PFSK-1 (cell line): Measurements from ENCODE around the gene CYP4F2.

Experiments
- FOXP2 ChIP-seq: optimal IDR thresholded peaks from 2 replicates; pipeline ENCODE3; 2011; ENCODE audit warnings: borderline replicate concordance, control low read depth, inconsistent platforms; ENCODE audit not compliant: insufficient read depth; ENCODE audit errors: extremely low read length, extremely low read depth
- POLR2AphosphoS5 ChIP-seq: IDR thresholded peaks from 2 replicates; pipeline ENCODE4 v1.6.1; 2012; ENCODE audit warnings: low read depth, mild to moderate bottlenecking, control low read depth, low read length, moderate library complexity
- SIN3A ChIP-seq: IDR thresholded peaks from 2 replicates; pipeline ENCODE4 v1.6.1; 2012; ENCODE audit warnings: mild to moderate bottlenecking, low read length, moderate library complexity, borderline replicate concordance; ENCODE audit not compliant: insufficient read depth
- TAF1 ChIP-seq: IDR thresholded peaks from 2 replicates; pipeline ENCODE4 v1.6.1; 2012; ENCODE audit warnings: low read length, control low read depth, borderline replicate concordance; ENCODE audit not compliant: insufficient read depth
- TF ChIP-seq, protein P1 (sequence below), 2 experiments: IDR thresholded peaks; 2 replicates each; pipeline versions ENCODE4 v1.6.1 to v1.8.0; 2011 to 2012; ENCODE audit warnings: low read depth in 2 of 2, low read length in 2 of 2, control low read depth in 1 of 2, inconsistent platforms in 1 of 2, mild to moderate bottlenecking in 1 of 2, moderate library complexity in 1 of 2; ENCODE audit not compliant: insufficient read depth in 1 of 2

The CYP4F2 gene

DNA sequence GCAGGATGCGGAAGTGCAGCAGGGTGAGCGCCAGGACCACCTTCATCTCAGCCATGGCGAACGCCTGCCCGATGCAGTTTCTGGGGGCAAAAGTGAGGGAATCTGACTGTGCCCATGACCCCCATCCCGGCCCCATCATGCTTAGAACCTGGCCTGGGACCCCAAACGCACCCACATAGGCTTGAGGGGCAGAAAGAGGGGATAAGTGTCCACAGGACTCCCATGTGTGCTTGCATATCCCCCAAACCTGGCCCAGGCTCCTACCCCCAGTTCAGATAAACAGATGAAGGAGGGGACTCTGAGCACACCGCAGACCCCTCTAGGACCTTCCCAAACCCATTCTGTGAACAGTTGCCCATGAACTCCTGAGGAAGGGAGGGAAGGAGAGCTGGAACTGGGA, 16.0 kb upstream of the CYP4F2 start:
- TF ChIP-seq TAF1 (no peak), SIN3A (no peak), FOXP2 (no peak), POLR2AphosphoS5 (no peak)
- TF ChIP-seq, protein P1, sequence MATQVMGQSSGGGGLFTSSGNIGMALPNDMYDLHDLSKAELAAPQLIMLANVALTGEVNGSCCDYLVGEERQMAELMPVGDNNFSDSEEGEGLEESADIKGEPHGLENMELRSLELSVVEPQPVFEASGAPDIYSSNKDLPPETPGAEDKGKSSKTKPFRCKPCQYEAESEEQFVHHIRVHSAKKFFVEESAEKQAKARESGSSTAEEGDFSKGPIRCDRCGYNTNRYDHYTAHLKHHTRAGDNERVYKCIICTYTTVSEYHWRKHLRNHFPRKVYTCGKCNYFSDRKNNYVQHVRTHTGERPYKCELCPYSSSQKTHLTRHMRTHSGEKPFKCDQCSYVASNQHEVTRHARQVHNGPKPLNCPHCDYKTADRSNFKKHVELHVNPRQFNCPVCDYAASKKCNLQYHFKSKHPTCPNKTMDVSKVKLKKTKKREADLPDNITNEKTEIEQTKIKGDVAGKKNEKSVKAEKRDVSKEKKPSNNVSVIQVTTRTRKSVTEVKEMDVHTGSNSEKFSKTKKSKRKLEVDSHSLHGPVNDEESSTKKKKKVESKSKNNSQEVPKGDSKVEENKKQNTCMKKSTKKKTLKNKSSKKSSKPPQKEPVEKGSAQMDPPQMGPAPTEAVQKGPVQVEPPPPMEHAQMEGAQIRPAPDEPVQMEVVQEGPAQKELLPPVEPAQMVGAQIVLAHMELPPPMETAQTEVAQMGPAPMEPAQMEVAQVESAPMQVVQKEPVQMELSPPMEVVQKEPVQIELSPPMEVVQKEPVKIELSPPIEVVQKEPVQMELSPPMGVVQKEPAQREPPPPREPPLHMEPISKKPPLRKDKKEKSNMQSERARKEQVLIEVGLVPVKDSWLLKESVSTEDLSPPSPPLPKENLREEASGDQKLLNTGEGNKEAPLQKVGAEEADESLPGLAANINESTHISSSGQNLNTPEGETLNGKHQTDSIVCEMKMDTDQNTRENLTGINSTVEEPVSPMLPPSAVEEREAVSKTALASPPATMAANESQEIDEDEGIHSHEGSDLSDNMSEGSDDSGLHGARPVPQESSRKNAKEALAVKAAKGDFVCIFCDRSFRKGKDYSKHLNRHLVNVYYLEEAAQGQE (IDR thresholded peaks at IDR 0.05; ENCODE audit: insufficient read depth in 1 of 2, low read depth in 2 of 2, low read length in 2 of 2) = no peak

DNA sequence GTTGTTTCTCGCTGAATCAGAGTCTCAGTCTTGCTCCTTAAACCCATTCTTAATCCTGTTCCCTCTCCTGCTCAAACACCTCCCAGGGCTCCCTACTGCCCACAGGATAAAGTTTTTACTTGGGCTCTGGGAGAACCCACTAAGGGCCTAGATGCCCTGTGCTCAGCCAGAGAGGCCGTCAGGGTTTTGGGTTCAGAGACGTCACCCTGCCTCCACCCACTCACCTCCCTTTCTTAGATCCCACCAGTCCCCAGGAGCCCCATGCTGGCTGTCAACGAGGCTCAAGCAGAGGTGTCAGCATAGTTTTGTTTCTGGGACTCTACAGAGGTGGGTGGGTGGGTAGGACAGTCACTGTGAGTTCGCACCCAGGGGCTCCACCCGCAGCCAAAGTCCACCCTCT, 15.5 kb upstream of the CYP4F2 start:
- TF ChIP-seq SIN3A = no peak
- TF ChIP-seq POLR2AphosphoS5 = no peak
- no peak for TF ChIP-seq TAF1
- TF ChIP-seq, protein P1 (IDR thresholded peaks at IDR 0.05; ENCODE audit: insufficient read depth in 1 of 2, low read depth in 2 of 2, low read length in 2 of 2) = no peak

DNA sequence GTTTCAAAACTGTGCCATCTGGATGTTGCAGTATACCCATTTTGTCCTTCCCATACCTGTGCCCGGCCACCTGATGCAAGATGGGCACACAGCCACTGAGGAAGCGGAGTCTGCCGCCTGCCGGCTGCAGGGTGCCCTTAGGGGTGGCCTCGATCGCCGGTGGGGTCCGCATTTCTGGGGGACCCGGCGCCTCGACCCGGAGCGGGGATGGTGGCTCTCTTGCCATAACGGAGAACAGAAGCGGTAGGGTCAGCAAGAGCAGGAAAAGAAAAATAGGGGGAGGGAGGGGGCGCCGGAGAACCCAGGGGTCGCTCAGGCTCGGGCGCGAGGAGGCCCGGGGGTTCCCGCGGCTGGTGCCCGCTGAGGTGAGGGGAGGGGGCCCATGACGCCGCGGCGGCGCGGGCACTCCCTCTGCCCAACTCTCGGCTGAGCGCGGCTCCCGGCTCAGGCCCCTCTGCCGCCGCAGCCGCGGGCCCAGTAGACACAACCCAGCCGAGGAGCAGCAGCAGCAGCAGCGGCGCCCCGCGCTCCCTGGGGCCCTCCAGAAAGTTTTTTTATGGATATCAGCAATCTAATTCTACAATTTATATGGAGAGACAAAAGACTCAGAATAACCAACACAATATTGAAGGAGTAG, 13.8 kb upstream of the CYP4F2 start:
- TF ChIP-seq FOXP2 = no peak
- TF ChIP-seq POLR2AphosphoS5 = no peak
- TF ChIP-seq, protein P1 (IDR thresholded peaks at IDR 0.05; ENCODE audit: insufficient read depth in 1 of 2, low read depth in 2 of 2, low read length in 2 of 2) = no peak
- TF ChIP-seq TAF1 = no peak
- TF ChIP-seq SIN3A = no peak

DNA sequence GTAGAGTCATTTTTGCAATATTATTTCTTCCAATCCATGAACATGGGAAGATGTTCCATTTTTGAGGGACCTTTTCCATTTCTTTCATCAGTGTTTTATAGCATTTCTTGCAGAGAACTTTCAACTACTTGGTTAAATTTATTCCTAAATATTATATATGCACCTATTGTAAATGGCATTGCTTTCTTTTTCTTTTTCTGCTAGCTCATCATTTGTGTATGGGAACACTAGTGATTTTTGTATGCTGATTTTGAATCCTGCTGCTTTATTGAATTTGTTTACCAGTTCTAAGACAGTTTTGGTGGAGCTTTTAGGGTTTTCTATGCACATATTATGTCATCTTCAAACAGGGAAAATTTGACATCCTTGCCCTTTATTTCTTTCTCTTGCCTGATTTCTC, 7.2 kb upstream of the CYP4F2 start:
- TF ChIP-seq POLR2AphosphoS5 (no peak), TAF1 (no peak), FOXP2 (no peak), SIN3A (no peak)
- TF ChIP-seq, protein P1 (IDR thresholded peaks at IDR 0.05; ENCODE audit: insufficient read depth in 1 of 2, low read depth in 2 of 2, low read length in 2 of 2) = no peak

DNA sequence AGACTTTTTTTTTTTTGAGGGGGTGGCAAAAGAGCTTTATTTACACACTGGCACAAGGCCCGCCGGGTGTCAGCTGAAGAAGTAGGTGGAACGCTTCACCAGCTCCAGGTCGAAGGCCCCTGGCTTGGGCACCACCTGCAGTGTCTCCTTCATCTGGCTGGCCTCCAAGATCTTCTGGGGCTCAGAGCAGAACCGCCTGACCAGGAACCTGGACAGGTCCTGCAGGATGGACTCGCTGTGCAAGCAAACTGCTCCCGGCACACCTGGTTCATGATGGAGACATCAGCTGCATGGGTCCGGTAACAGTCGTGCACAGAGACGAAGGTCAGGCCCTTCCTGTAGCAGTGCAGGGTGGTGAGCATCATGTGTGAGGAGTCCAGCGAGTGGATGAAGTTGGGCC, 4.4 kb upstream of the CYP4F2 start:
- no peak for TF ChIP-seq TAF1
- TF ChIP-seq POLR2AphosphoS5 = no peak
- no peak for TF ChIP-seq SIN3A
- TF ChIP-seq, protein P1 (IDR thresholded peaks at IDR 0.05; ENCODE audit: insufficient read depth in 1 of 2, low read depth in 2 of 2, low read length in 2 of 2) = no peak
- no peak for TF ChIP-seq FOXP2
